ENCODE measurements around the gene SLC25A29.
"Not testable (repeated sequence)": the region's sequence is repeated elsewhere in the genome, so short reads cannot be mapped to it uniquely, and the experiment has no call there.

The SLC25A29 gene

GRCh38 chr14:100306101-100306997 is at the start of gene SLC25A29:
Gene SLC25A29, minus strand, starts transcription at chr14:100306444. Its CDS starts 212 bp downstream, at chr14:100306232.
- DNase-seq (ENCODE audit: low spot score), result peak; percentile 99

GRCh38 chr14:100350986-100351385 is 44.7 kb upstream of the SLC25A29 start:
- no peak for DNase-seq (ENCODE audit: low spot score)

- DNase-seq (ENCODE audit: low spot score), result no peak
Observed at GRCh38 chr14:100350276-100350926, 44.2 kb upstream of the SLC25A29 start.

GRCh38 chr14:100348784-100349685 is 42.8 kb upstream of the SLC25A29 start:
- DNase-seq (ENCODE audit: low spot score), result no peak

GRCh38 chr14:100348253-100348729 is 42.0 kb upstream of the SLC25A29 start:
- no peak for DNase-seq (ENCODE audit: low spot score)

GRCh38 chr14:100346306-100347091 is 40.3 kb upstream of the SLC25A29 start:
- no peak for DNase-seq (ENCODE audit: low spot score)

- DNase-seq (ENCODE audit: low spot score), result no peak
Observed at GRCh38 chr14:100345711-100346110, 39.5 kb upstream of the SLC25A29 start.

- DNase-seq (ENCODE audit: low spot score), result not testable (repeated sequence)
Observed at GRCh38 chr14:100344657-100345056, 38.4 kb upstream of the SLC25A29 start.

- DNase-seq (ENCODE audit: low spot score), result not testable (repeated sequence)
Observed at GRCh38 chr14:100342826-100343225, 36.6 kb upstream of the SLC25A29 start.

- DNase-seq (ENCODE audit: low spot score), result no peak
Observed at GRCh38 chr14:100342195-100342594, 36.0 kb upstream of the SLC25A29 start.

GRCh38 chr14:100341301-100342031 is 35.2 kb upstream of the SLC25A29 start:
- no peak for DNase-seq (ENCODE audit: low spot score)

- no peak for DNase-seq (ENCODE audit: low spot score)
Observed at GRCh38 chr14:100340423-100340813, 34.2 kb upstream of the SLC25A29 start.

- DNase-seq (ENCODE audit: low spot score), result no peak
Observed at GRCh38 chr14:100339766-100340422, 33.6 kb upstream of the SLC25A29 start.

GRCh38 chr14:100336618-100337530 is 30.6 kb upstream of the SLC25A29 start:
- no peak for DNase-seq (ENCODE audit: low spot score)

- DNase-seq (ENCODE audit: low spot score), result no peak
Observed at GRCh38 chr14:100334904-100335303, 28.7 kb upstream of the SLC25A29 start.

- DNase-seq (ENCODE audit: low spot score), result no peak
Observed at GRCh38 chr14:100333827-100334226, 27.6 kb upstream of the SLC25A29 start.

- no peak for DNase-seq (ENCODE audit: low spot score)
Observed at GRCh38 chr14:100333311-100333710, 27.1 kb upstream of the SLC25A29 start.

GRCh38 chr14:100332797-100333196 is 26.6 kb upstream of the SLC25A29 start:
- no peak for DNase-seq (ENCODE audit: low spot score)

Measured in iPS-NIHi11 (cell line).